Suppressor macrophage (primary cell): ENCODE measurements around the gene FRZB.
"Not testable (repeated sequence)": the region's sequence is repeated elsewhere in the genome, so short reads cannot be mapped to it uniquely, and the experiment has no call there.

ENCODE experiments used
- DNase-seq, 4 experiments: peaks; one replicate each; pipeline ENCODE4 v3.0.0-alpha.2; 2020 to 2022
- total RNA-seq, 17 experiments: gene quantifications; one replicate each; lab custom pipeline; 2026; ENCODE audit warnings: mixed read lengths in 6 of 17, inconsistent platforms in 3 of 17; lab: John Stamatoyannopoulos, UW

The FRZB gene, protein sequence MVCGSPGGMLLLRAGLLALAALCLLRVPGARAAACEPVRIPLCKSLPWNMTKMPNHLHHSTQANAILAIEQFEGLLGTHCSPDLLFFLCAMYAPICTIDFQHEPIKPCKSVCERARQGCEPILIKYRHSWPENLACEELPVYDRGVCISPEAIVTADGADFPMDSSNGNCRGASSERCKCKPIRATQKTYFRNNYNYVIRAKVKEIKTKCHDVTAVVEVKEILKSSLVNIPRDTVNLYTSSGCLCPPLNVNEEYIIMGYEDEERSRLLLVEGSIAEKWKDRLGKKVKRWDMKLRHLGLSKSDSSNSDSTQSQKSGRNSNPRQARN
- 0 to 1.4 (median 0) reads per million in 17 experiments for total RNA-seq

DNA sequence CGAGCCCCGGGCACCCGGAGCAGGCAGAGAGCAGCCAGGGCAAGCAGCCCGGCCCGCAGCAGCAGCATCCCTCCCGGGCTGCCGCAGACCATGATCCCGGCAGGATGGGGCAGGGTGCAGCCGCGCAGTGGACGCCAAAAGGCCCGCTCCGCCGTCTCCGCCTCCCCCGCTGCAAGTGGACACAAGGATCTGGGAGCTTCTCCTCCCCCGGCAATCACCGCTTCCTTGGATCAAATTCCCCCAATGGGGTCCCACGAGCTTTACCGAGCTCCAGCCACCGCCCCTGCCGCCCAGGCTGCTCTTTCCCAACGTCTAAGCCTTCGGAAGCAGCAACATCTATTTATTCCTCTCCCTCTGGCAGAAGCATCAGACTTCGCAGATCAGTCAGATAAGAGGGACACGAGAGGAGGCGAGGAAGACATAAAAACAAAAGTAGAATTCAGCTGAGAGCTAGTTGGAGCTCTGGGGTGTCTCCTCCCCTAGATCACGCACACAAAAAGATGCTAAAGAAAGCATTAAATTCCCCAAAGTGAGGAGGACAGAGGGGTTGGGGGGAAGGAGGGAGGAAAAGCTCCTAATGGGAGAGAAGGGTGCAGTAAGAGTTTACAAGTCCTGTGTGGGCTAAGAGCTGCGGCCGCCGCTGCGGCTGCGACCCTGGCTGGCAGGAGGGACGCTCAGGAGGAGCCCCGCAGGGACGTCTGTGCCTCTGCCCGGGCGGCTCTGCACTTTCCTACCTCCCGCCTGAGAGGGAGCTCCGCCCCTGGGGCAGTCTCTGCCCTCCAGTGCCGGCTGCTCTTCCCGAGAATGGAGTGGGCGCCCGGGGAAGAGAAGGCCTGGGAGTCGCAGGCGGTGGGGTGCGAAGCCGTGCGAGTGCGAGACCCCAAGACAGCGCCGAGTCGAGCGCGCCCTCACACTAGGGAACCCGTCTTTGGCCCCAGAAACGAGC lies at the start of gene FRZB:
Gene FRZB (minus strand): TSS at position 177 of the 946 bp plus-strand sequence. CDS start 85 bp downstream, at position 92.
- DNase-seq, result no peak

GRCh38 chr2:182915369-182916326 lies 49.2 kb upstream of the FRZB start:
- DNase-seq, result no peak

DNA sequence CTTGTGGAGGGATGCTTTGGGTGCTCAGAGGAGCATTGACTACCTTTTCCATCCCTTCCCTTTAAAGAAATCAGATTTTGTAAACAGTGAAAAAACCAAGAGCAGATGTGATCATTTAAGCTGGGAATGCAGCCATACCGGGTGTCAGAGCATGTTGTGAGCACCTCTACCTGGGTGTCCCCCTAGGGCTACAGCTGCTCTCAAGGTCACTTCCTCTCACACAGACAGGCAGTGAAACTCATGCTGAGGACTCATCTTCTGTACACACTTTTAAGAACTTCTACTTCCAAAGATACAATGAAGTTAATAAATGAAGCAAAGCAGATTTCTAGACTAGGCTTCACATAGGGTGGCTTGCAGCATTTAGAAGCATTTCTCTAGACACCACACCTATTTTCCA lies 48.4 kb upstream of the FRZB start:
- DNase-seq, result no peak

GRCh38 chr2:182913064-182913463 lies 46.6 kb upstream of the FRZB start:
- DNase-seq, result no peak

DNA sequence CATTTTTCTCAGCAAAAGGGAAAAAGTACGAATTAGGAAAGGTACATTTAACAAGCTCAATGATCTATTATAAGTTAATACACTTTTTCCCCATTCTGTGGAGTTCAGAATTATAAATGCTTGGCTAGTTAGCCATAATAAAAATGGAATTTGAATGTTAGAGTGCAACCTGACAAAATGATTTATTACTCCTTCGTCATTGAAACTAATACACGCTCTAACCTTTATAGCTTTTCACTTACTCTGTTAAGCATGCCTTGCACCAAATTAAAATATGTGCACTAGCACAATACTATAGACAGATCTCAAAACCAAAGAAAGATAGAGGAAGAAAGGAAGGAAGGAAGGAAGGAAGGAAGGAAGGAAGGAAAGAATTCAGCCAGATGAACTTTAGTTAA lies 46.1 kb upstream of the FRZB start:
- no peak for DNase-seq

DNA sequence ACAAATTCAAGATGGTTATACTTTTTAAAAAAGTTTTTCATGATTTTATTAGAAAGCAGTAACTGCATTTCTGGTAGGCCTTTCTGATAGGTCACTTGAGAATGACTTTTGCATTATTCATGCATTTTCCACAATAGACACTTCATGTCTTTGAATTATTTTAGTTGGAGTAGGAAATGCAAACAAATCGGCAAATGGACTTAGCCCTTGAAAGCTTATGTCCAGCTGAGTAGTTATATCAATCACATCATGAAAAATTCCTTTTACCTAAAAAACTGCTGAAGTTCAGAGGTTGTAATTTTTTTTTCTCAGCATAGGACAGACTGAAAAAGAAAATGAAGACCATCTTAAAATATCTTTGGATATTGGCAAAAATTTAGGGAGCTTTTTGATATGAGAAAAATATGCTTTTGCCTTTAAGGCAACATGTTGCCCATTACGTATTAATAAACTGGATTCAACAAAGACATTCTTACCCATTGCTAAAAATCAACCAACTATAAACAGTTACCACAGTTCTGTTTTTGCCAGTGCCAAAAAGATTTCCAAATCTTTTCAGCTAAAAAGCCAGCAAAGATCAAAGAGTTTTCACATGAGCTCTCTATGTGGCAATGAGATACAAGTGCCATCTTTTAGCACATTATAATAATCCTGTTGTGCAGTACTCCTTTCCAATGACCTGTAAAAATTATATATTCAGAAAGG lies 45.5 kb upstream of the FRZB start:
- DNase-seq, result no peak

- no peak for DNase-seq
These were observed 44.5 kb upstream of the FRZB start for GRCh38 chr2:182910965-182911364.

DNA sequence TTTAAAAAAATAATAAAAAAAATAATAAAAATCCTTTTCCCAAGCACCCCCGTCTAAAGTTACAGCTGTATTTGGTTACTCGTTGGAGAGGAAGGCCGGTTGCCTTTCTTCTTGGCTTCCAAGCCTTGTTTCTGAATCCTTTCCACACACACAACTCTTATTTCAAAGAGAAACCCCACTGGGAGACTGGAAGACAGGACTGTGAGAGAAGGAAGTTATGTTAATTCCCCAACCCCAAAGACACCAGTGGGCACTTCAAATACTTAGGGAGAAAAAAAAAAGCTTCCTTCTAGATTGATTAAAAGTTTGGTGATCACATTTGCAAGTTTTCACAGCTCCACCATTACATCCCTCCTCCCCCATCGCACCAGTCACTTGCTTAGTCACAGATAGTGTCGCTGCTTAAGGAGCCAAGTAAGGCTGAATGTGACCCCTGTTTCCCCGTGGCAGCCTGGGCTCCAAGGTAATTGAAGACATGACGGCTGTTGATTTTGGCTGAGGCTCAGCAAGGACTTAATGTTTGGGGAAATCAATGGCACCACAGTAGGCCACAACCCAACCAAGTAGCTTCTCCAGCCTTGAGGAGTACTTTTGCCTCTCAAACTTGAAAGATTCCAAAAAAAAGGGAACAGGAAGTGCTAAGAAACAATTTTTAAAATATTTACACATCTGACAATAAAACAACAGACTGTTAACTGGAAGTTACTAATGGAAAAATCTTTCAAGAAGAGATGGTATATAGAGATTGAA lies 40.8 kb upstream of the FRZB start:
- no peak for DNase-seq

DNA sequence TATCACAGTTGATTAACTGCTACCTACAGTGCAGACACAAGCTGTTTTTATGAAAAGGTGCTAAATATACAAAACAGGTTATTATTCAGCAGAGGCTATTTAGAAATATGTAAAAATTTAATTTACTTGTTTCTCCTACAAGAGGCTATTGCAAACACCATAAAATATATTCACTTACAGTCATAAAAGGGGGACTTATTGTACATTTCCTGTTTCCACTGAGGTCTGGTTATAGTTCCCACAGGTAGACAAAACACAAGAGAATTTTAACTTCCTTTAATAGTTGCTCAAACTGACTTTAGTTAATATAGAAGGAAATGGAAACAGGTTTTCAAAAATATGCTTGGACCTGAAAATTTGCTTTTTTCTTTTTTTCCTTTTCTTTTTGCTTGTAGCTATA lies 40.0 kb upstream of the FRZB start:
- no peak for DNase-seq

- no peak for DNase-seq
These were observed 38.4 kb upstream of the FRZB start for GRCh38 chr2:182904844-182905243.

GRCh38 chr2:182903566-182903965 lies 37.1 kb upstream of the FRZB start:
- no peak for DNase-seq

DNA sequence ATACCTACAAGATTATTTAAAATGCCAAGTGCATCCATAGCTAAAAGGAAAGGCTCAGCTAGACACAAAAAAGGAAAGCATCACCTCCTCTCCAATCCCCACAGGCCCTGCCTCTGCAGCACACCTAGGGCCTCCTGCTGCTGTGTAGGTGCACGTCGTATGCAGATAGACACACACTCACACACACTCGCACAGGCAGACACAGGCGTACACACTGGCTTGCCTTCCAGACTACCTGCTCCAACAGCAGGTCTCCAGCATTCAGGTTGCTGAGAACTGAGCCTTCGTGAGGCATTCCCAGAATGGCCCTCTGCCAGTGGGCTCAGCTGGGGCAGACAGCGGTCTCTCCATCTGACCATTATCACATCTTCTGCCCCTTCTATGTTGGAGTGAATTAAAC lies 35.3 kb upstream of the FRZB start:
- no peak for DNase-seq

- no peak for DNase-seq
These were observed 32.3 kb upstream of the FRZB start for GRCh38 chr2:182898718-182899117.

DNA sequence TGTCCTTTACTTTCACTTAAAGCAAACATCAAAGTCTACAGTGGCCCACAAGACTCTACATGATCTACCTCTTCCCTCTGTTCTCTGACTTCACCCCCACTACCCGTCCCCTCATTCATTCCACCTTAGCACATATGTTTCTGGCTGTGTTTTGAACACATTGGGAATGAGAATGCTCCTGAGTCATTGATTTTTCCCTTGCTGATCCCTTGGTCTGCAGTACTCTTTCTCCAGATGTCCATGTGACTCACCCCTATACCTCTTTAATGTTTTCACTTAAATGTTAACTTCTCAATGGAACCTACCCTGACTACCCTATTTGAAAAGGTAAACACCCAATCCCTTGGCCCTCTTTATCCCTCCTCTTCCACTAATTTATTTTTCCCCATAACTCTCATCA lies 30.7 kb upstream of the FRZB start:
- no peak for DNase-seq

GRCh38 chr2:182895798-182896197 lies 29.4 kb upstream of the FRZB start:
- no peak for DNase-seq

GRCh38 chr2:182895169-182895568 lies 28.7 kb upstream of the FRZB start:
- DNase-seq, result no peak

DNA sequence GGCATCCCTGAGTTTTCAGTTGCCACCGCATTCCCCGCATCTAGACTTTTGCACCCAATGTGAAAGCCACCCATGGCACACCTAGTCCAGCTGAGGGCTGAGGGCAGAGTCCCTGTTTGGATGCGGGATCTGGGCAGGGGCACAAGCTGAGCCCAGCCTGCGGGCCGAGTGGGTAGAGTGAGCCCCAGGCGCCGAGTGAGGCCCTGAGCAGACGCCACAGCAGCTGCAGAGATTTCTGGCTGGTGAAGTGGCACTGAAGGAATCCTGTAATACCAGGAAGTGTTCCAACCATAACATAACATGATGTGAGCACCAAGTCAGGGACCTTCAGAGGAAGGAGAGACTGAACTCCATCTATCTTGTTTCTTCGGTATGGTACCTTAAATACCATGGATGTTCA lies 27.7 kb upstream of the FRZB start:
- no peak for DNase-seq

DNA sequence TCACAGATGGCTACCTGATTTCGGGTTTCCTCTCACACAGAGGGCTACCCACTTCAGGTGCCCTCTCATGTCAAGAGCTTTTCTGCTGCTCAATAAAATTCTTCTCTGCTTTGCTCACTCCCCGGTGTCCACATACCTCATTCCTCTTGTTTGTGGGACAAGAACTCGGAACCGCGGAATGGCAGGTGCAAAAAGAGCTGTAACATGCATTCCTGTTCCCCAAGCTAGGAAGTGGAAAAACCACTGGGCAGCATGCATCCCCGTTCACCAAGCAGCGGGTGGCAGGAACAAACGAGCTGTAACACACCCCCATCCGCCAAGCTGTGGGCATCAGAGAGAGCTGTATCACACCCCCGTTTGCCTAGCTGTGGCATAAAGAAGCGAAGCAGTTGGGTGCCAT lies 27.2 kb upstream of the FRZB start:
- DNase-seq, result no peak

GRCh38 chr2:182893035-182893434 lies 26.6 kb upstream of the FRZB start:
- not testable (repeated sequence) for DNase-seq

DNA sequence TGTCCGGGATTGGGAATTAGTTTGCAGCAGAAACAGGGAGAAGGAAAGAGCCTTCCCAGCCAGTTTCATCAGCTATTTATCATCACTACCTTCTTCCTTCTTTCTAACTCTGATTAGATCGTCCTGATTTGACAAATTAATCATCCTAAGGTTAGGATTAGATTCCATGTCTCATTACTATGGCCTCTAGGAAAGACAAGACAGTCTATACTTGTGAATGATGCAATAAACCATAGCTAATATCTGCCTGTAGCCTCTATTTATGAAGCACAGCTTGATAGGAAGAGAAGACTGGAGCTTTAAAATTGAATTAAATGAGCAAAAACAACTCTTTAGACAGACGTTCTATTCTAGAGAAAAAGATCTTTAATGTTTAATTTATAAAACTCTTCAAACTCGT lies 25.2 kb upstream of the FRZB start:
- no peak for DNase-seq

- no peak for DNase-seq
These were observed 24.4 kb upstream of the FRZB start for GRCh38 chr2:182890773-182891378.
